Retina (tissue), 1 donor: ENCODE measurements around the gene NELFB.

Experiments used
- DNase-seq: peaks from one replicate; pipeline ENCODE4 v3.0.0-alpha.2; 2016

Gene NELFB

GRCh38 chr9:137306066-137306849, 51.1 kb downstream of the NELFB start:
- DNase-seq, result peak; percentile 36

GRCh38 chr9:137306850-137307254, 51.7 kb downstream of the NELFB start:
- DNase-seq, result peak; percentile 25

DNA sequence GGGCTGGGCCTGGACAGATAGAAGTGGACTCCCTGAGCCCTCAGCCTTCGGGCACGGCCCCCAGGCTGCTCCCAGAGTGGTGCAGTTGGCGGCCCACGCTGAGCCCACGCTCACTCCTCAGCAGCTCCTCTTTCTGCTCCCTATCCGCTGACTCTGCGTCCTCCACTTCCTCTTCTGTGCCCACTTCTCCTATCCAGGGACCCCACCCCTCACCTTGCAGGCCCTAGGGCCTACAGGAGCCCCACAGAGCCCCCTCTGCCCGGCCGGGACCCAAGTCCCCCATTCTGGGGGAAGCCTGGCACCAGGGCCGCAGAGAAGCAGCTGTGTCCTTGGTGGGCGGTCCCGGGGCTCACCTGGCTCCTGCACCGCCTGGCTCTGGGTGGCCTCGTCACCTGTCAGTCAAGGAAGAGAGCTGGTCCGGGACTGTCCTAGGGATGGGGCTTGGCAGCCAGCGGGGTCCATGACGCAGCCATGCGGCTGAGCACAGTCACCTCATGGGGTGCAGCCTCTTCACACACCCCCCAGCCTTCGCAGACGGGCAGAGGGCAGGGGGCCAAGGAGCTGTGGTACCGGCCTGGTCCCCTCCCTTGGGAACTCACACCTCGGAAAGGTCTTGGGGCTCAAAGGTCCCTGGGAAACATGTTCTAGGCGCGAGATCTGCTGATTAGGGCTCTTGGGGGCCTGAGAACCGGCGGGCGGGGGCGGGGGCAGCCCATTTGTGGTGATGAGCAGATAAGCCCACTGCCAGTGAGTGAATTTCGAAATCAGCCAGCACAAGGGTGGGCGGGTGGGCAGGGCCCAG, 52.3 kb downstream of the NELFB start:
- peak; percentile 49 for DNase-seq

GRCh38 chr9:137308057-137308619, 53.0 kb downstream of the NELFB start:
- DNase-seq, result peak; percentile 81

- DNase-seq, result no peak
Observed at GRCh38 chr9:137309368-137310188, 54.5 kb downstream of the NELFB start.

DNA sequence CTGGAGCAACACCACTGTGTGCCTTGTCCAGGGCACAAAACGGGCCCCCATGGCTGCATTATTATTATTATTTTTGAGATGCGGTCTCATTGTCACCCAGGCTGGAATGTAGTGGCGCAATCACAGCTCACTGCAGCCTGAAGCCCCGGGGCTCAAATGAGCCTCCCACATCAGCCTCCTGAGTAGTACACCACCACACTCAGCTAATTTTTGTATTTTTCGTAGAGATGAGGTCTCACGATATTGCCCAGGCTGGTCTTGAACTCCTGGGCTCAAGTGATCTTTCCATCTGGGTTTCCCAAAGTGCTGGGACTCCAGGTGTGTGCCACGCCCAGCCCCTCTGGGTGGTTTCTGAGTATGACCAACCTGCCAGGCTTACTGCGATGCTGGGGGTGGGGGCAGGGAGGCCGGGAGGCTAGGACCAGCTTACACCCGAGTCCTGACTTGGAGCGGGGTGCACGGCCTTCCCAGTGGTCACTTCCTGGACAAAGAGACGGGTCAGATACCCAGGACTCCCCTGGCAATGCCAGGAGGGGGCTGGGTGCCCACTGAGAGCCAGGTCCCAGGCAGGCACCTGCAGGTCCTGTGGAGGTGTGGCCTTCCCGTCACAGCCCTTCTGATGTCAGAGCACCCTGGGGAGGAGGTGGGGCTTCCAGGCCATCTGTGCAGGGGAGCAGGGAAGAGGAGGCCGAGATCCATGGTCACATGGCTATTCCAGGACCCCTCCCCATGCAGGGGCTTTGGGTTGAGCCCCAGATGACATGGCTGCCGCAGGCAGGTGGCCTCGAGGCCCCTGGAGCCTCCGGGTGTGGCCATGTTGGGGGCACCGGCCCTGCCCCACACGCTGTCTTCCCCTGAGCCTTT, 55.3 kb downstream of the NELFB start:
- peak; percentile 28 for DNase-seq

DNA sequence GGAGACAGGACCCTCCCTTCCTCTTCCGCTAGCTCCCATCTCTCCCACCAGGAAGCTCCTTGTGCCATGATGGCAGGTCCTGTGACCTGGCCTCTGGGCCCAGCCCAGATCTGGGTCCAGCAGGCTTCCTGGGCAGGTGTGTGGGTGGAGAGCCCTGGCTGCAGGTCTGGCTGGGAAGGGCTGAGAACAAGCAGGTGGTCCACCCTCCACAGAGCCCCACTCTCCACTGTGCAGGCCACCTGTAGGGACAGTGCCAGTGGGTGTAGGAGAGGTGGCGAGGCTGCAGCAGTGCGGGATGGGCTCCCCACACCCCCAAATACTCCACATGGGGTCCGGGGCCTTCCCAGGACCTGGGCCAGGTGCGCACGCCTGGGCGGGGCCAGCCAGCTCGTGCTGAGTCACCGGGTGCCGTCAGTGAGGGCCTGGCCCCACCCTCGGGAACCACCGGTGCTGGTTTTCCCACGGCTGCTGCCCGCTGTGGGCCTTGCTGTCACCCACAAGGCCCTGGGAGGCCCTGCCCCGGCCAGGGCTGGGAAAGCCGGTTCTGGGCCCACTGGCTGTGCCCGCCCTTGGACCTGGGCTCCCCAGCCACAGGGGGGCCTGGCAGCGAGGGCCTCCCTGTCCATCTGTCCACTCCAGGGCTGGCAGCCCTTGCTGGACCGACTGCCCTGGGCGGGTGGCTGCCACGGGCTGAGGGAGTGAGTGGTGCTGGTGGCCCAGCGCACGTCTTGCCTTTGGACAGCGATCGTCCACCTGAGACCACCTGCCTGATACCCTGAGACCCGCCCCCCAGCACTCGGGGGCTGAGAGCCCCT, 56.3 kb downstream of the NELFB start:
- DNase-seq, result peak; percentile 14

DNA sequence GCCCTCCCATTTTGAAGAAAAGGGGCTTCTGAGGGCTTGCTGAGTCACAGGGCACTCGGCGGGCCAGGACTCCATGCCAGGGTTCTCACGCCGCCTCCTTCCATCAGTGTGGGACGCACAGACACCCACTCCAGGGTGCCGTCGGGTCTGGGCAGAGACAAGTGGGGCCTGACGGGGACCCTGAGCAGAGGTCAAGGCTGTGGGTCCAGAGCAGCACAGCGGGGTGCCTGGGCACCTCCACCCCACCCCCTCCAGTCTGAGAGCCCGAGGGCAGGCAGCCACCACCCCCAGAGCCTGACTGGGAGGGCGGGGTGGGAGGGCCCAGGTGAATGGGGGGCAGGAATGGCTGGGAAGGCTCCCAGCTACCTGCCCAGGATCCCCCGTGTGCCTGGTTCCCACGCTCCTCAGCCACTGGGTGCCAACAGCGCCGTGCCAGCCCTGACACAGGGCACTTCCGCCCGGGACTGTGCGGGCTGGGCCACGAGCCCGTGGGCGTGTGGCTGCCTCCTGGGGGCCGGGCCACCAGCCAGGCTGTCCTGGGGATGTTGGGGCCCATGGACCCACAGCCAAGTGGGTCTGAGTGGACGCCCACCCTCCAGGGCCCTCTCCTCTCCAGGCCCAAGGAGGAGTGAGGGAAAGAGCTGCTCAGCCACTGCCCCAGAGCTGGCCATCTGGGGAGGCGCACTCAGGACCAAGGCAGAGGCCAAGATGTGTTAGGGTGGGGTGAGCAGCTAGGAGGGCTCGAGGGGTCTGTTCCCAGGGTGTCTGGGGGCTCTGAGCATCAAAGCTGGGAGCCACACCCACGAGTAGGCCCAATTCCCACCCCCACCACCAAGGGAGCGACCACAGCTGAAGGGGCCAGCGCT, 57.1 kb downstream of the NELFB start:
- no peak for DNase-seq

GRCh38 chr9:137312852-137313325, 57.8 kb downstream of the NELFB start:
- no peak for DNase-seq

DNA sequence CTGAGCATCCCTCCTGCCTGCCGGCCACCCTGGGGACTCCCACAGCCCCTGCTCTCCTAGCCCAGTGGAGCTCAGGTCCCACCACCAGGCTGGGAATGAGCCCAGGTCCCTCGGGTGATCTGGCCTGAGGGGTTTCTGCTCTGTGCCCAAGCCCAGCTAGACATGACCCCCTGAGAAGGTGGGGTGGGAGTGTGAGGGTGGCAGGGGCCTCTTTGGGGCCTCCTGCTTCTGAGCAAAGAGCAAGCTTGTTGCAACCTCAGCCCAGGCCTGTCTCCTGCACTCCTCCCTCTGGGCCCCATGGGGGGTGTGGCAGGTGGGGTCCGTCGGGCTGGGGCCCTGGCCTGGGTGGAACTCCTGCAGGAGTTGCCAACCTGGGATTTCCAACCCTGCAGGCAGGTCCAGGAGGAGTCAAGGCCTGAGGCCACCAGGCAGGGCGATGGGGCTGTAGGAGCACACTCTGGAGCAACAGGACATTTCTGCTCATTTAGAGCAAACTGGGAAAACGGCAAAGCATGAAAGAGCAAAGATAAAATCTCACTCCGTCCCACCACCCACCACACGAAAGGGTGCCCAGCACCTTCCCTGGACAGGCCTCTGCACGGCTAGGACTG, 58.3 kb downstream of the NELFB start:
- peak; percentile 35 for DNase-seq

DNA sequence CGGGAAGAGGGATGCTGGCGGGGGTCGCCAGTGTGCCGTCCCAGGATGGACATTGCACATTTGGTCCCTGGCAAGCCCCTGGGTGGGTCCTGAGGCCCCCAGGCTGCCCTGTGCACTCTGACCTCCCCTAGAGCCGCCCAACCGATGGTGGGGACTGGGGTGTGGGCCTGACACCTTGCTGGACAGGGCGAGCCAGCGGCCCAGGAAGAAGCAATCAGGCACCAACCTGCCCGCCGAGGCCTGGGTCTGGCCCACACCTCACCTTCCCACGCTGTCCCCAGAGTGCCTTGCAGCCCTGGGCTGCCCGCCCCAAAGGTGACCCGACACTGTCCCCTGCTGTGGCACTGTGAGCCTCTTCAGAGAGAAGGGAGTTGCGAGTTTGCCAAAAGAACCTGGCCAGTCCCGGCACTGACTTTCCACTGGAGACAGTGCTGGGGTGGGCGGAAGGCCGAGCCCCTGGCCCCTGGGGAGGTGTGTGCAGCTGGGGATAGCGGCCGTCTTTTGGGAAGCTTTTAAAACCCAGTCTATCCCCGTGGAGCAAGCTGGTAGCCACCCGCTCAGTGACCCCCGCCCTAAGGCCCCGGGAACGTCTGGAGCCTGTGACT, 58.9 kb downstream of the NELFB start:
- peak; percentile 46 for DNase-seq

- DNase-seq, result peak; percentile 77
Observed at GRCh38 chr9:137314561-137315560, 59.7 kb downstream of the NELFB start.

- peak; percentile 55 for DNase-seq
Observed at GRCh38 chr9:137315581-137316011, 60.5 kb downstream of the NELFB start.

- DNase-seq, result peak; percentile 82
Observed at GRCh38 chr9:137316012-137316981, 61.2 kb downstream of the NELFB start.

DNA sequence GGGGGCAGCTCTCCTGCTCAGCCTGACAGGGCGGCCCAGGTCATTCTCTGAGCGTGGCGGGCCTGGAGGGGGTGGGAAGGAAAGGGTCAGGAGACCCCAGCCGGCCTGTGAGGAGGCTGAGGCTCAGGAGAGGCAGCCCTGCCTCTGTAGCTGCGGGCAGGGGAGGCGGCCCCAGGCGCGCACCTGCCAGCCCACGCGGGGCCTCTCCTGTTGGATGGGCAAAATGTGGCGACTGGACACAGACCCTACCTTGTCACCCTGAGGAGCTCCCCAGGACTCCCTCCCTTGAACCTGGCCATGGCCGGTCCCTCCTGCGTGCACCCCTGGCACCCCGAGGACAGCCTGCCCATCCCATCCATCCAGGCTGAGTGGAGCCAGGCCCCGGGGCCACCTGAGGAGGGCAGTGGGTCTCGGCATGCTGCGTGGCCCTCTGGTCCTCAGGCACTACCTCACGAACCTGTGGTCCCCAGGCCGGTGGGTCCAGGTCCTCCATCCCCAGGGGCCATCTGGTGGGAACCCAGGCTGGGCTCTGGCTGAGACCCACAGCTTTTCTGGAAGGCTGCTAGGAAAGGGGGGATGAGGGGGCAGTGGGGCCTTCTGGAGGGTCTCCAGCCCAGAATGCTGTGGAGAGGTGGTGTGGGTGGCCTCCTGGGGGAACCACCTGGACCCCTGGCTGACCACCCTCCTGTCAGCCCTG, 62.0 kb downstream of the NELFB start:
- DNase-seq, result peak; percentile 28
